ENCODE measurements around the gene TMEM269. TPM values are rescaled to one million over a fixed set of nuclear protein-coding genes. Genes with fewer than 3 reads are reported as not detected.

Gene TMEM269
- polyA plus RNA-seq, 3 donors, result 0.05 TPM; not detected in 2

DNA sequence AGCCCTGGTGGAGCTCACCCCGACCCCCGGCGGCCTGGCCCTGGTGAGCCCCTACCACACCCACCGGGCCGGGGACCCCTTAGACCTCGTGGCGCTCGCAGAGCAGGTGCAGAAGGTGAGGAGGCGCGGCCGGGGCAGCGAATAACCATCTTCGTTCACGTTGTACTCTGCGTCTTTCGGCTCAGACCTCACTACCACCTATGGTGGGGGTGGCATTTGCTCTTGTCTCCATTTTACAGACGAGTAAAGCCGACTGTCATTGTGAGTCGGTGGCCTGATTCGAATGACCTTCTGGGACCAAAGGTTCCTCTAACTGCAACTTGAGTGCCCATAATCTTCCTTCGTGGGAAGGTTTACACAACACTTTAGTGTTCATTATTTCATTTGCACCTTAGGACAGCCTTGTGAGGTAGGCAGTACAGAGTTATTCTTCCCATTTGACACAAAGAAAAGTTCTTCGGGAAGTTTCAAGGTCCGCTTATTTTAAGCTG lies 17.2 kb upstream of the TMEM269 start:
- 1 to 3% (median 2%) methylated on average over 22 to 23 of the region's 23 CpGs for WGBS, 3 donors
- peak overlapping the region; percentile 39 for H3K27ac ChIP-seq (ENCODE audit: low read depth, low read length)

DNA sequence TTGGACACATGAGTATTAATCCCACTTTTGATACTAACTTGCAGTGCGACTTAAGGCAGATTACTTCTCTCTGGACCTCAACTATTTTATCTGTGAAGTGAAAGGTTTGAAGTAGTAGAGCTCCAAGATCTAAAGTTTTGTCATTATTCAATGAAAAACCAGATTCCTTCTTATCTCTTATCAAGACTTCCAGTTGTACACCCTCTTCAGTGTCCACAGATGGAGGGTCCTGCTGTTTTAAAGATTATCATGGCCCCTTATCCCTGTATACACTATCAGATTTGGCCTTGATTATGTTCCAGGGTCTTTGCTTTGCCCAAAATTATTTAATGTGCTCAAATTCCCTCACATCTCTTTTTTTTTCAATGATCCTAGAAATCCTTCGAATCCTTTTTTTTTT lies 16.6 kb upstream of the TMEM269 start:
- no peak overlapping the region for H3K27ac ChIP-seq (ENCODE audit: low read depth, low read length)
- 80 to 90% (median 88%) methylated on average over 2 of the region's 2 CpGs for WGBS, 3 donors

DNA sequence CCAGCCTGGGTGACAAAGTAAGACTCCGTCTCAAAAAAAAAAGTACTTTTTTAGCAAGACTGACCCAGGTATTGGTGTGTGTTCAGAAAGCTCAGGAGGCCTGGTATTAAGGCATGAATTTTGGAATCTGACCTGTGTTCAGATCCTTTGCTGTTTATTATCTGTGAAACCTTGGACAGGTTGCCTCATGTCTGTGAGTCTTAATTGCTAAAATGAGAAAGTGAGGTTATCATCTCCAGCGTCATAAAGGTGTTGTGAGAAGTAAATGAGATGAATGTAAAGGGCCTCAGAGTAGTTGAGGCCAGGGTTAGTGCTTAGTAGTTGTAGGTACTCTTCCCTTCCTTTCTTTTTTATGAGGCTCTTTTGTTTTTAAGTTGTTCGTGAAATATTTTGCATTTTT lies 15.0 kb upstream of the TMEM269 start:
- 93 to 97% (median 95%) methylated on average over 3 of the region's 3 CpGs for WGBS, 3 donors
- no peak overlapping the region for H3K27ac ChIP-seq (ENCODE audit: low read depth, low read length)

DNA sequence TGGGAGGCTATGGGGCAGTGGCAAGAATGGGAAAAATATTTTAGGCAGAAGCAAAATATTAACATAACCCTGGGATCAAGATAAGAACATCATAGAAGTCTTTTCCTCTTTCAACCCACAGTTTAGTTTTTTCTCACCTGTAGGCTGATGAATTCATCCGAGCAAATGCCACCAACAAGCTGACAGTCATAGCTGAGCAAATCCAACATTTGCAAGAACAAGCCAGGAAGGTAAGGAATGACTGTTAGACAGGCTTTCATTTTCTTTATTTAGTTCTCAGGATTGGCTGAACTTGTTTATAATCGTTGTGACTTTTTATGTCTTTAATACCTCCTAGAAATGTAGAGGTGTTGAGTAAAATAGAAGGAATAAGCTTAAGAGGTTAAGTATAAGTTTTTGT lies 11.4 kb upstream of the TMEM269 start:
- H3K27ac ChIP-seq (ENCODE audit: low read depth, low read length), result no peak overlapping the region
- WGBS, 3 donors, result 47 to 70% (median 47%) methylated on average over 2 of the region's 2 CpGs

DNA sequence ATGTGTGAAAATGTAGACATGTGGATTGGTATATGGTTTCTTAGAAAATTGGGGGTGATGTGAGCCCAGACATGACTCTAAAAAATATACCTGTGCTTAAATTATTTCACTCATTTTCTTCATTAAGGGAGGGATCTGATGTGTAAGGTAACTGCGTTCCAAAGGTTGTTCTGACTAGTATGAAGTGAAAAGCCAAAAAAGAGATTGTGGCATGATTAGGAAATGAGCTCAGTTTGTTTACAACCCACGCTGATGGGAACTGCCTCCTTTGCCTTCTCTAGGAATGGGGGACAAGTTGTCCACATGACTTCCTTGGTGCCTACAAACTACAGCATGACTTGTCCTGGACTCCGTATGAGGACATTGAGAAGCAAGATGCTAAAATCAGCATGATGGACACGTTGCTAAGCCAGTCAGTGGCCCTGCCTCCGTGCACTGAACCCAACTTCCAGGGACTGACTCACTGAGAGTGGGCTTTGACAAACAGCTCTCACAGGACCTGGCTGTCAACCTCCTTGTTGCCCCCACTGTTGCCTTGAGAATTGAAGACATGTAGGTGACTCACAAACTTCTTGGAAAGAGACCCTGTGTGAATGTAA lies 9.8 kb upstream of the TMEM269 start:
- H3K27ac ChIP-seq (ENCODE audit: low read depth, low read length), result no peak overlapping the region
- 84 to 91% (median 87%) methylated on average over 5 of the region's 5 CpGs for WGBS, 3 donors

DNA sequence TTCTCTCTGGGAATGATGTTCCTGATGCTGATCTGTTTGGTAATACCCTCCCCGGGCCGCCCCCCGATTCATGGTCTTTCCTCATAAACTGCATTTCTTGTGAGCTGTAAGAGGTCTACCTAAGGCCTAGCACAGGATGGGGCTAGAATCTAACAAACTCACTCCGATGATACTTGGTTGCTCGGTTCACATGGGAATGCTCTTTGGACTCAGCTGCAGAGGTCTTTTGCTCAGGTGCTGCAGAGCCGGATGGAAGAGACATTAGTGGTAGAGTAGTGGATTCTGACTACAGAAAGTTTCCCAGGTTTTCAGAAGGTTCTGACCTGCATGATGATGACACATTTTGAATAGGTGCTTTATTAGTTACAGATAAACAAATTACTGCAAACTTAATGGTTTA lies 8.3 kb upstream of the TMEM269 start:
- 96 to 97% (median 96%) methylated on average over 6 of the region's 6 CpGs for WGBS, 3 donors
- H3K27ac ChIP-seq (ENCODE audit: low read depth, low read length), result no peak overlapping the region

DNA sequence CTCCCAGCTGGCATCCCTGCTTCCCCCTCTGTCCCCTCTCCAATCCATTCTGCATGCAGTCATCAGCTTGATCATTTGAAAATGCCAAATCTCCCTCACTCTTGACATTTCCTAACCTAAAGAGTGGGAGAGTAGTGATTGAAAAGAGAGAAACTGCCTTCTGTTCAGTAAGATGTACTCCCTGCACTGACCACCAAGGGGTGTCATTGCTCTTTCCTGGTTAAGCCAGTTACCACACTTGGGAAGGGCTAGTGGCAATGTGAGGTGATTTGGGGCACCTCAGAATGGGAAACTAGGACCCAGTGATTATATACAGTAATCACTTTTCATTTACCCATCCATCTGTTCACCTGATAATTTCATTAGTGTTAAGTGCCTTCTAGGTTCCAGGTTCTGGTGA lies 6.9 kb upstream of the TMEM269 start:
- no peak overlapping the region for H3K27ac ChIP-seq (ENCODE audit: low read depth, low read length)

DNA sequence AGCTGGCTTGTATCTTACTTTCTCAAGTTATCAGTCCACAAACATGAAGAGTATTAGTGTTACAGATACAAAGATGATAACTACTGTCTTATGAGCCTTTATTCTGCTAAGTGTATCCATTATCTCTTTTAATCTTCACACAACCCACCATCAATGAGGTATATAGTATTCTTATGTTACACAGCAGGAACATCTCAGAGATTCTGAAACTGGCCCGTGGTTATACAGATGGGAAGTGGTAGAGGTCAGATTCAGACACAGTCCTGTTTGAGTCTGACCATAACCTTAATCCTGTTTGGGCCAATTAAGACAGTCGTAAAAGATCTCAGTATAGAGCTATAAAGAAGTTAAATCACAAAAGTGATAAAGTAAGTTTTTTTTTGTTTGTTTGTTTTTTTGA lies 5.1 kb upstream of the TMEM269 start:
- H3K27ac ChIP-seq (ENCODE audit: low read depth, low read length), result no peak overlapping the region
- 71 to 89% (median 75%) methylated on average over 2 of the region's 2 CpGs for WGBS, 3 donors

DNA sequence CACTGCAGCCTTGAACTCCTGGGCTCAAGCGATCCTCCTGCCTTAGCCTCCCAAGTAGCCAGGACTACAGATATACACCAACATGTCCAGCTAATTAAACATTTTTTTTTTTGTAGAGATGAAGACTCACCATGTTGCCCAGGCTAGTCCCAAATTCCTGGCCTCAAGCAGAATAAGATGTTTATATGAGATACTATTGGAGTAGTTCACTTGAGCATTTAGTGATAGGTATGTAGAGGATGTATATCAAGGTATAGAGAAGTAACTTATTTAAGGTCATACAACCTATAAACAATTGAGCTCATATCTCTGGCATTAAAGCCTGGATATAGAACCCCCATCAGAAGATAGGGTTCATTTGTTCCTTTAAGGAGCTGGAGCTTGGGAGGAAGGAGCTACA lies 4.6 kb upstream of the TMEM269 start:
- H3K27ac ChIP-seq (ENCODE audit: low read depth, low read length), result no peak overlapping the region
- WGBS, 3 donors, result 98 to 100% (median 100%) methylated on average over 1 of the region's 1 CpG

DNA sequence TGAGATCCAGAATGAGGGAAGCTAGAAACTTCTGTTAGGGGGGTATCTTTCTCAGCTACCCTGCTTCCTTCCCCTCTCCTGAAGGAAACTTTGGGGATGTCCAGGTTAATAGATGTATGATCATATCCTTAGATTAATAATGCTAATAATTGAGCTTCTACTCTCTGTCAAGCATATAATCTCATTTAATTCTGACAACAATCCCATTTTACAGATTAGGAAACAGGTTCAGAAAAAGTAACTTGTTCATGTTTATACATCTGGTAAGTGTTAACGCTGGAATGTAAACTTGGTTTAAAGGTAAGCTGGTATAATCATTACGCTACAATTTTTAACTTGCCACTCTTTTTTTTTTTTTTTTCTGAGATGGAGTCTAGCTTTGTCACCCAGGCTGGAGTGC lies 1.7 kb upstream of the TMEM269 start:
- no peak overlapping the region for H3K27ac ChIP-seq (ENCODE audit: low read depth, low read length)
- WGBS, 3 donors, result 96 to 100% (median 98%) methylated on average over 2 of the region's 2 CpGs

DNA sequence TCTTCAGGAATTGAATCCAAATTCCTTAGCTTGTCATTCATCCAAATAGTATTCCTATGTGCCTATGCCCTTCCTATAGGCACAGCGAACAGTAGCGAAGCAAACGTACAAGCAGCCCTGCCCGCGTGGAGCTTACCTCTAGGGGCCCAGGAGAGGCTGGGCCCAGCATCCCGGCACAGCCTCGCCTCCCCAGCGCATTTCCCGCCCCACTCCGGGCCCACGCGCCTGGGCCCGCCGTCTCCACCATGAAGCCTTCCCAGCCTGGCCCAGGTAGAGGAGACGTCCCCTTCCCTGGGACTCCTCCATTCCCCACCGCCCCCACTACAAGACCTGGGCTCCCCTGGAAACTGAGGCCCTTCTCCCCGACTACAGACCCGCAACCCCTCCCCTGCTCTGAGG lies 245 bp upstream of the TMEM269 start:
- 82 to 89% (median 86%) methylated on average over 18 of the region's 18 CpGs for WGBS, 3 donors
- no peak overlapping the region for H3K27ac ChIP-seq (ENCODE audit: low read depth, low read length)

DNA sequence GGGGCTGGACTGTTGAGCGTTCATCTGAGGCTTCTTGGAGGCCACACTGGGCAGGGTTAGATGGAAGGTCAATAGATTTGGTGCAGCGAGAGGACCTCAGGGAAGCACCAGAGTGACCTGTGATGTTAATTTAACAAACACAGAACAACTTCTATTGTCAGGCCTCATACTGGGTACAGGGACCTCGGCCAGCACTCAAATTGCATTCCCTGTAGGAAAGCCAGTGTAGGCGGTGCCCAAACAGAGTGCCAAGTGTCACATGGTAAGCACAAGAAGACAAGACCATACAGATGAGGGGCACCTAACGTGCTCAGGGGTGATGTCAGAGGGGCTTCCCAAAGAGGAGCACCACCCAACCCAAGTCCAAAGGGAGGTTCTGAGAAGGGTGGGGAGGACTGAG lies 1.3 kb downstream of the TMEM269 start:
- WGBS, 3 donors, result 87 to 92% (median 92%) methylated on average over 5 of the region's 5 CpGs
- H3K27ac ChIP-seq (ENCODE audit: low read depth, low read length), result no peak overlapping the region

DNA sequence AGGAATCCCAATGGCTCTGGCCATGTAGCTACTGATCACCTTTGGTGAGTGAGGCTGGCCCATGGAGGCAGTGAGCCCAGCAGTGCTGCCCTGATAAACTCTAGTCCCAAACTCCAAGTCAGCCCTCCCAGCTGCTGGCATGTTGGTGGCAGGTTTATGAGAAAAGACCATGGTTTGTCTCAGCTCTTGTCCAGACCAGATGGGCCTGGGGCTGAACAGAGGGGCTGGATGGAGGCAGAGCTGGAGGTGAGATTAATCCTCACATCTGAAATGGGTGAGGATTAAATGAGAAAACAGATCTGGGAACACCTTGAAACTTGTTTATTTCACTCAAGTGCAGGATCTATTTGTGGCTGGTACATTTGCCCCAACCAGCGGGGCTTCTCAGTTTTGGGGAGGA lies 3.2 kb downstream of the TMEM269 start:
- 91 to 100% (median 98%) methylated on average over 1 of the region's 1 CpG for WGBS, 3 donors
- H3K27ac ChIP-seq (ENCODE audit: low read depth, low read length), result no peak overlapping the region

DNA sequence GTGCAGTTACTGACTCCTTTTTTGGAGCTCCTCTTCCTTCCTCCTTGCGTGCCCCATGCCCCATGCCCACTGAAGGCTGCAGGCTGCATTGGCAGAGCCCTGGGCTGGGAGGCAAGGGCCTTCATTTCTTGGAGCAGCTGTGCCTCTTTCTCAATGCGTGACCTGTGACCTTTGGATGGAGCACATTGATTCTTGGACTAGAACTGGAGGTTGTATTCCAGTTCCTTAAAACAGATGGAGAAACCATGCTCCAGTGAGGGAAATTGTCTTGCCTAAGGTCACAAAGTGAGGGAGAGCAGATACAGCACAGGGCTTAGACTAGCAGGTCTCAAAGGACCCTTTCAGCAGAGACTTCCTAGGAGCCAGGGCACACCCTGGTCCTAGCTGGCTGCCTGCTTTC lies 9.0 kb downstream of the TMEM269 start:
- no peak overlapping the region for H3K27ac ChIP-seq (ENCODE audit: low read depth, low read length)
- 70 to 97% (median 82%) methylated on average over 2 of the region's 2 CpGs for WGBS, 3 donors

DNA sequence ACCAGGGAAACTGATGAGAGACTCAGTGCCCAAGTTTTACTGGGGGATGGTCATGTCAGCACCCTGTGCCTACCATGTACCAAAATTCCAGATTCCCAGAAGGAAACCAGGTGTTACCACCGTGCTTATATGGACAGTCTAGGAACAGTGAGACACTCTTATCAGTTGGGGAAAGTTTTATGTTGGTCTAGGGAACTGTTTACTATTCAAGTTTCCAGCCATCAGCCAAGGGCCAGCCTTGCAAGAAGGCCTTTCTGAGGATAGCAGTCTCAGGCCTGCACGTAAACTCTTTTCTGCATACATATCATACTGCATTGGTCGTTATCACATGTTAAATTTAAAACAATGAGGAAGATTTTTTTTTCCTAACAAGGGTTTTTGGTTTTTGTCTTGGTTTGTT lies 12.6 kb downstream of the TMEM269 start:
- H3K27ac ChIP-seq (ENCODE audit: low read depth, low read length), result no peak overlapping the region
- WGBS, 3 donors, result 63 to 88% (median 86%) methylated on average over 3 of the region's 3 CpGs

DNA sequence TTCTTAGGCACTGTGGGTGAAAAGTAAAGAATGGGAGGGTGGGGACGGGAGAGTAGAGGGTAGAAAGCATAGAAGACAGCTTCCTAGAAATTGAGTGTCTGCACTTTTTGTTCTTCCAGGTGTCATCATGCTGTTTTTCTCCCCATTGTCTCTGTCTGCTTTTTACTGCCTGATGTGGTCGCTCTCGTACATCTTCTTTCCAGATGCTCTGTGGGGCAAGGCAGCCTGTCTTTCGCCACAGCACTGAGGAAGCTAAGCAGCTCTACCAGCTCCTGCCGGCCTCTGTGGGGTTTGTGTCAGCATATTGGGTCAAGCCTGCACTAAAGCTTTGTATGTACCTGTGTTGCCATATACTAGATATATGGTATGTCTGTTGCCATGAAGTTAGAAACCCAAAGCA lies 13.2 kb downstream of the TMEM269 start:
- WGBS, 3 donors, result 82 to 92% (median 83%) methylated on average over 5 of the region's 5 CpGs
- H3K27ac ChIP-seq (ENCODE audit: low read depth, low read length), result no peak overlapping the region

DNA sequence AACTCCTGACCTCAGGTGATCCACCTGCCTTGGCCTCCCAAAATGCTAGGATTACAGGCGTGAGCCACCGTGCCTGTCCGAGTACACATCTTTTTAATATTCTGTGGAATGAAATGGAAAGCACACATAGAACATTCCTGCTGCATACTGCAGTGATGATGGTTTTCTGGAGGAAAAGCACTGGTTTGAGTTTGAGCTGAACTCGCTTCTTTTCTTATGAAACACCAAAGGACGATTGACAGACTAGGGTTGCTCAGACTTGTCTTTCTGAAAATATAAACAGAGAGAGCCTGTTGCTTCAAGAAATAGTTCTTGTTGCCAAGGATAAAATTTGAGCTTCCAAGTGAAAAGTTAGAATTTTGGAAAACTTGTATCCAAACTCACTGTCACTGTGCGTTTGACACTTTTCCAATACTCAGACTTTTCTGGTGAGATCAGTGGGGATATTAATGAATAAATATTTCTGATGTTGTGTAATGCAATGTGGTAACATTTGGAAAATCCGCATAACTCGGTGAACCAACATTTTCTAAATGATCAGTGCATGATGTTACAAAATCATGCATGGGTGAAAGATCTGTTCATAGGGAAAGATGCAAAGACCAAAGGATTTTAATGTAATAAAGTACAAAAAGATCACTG lies 17.2 kb downstream of the TMEM269 start:
- WGBS, 3 donors, result 70 to 87% (median 78%) methylated on average over 8 of the region's 8 CpGs

DNA sequence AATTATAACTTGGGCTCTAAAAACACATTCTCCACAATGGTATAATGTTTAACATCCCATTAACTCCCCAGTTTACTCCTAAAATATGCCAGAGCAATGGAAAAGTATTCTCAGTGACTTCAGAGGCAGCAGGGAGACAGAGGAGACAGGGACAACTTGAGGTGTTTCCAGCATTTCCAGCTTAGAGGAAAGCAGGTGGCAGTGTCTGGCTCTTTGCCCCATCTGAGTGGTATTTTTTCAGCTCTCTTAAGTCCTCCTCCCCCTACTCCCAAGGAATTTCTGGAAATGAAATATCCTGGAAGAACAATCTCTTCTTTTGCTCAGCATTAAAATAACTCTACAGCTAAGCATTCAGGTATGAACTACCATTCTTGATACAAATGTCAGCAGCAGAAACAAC lies 21.4 kb downstream of the TMEM269 start:
- H3K27ac ChIP-seq (ENCODE audit: low read depth, low read length), result no peak overlapping the region

More for the DNA sequence above, 17.2 kb downstream of the TMEM269 start:
- no peak overlapping the region for H3K27ac ChIP-seq (ENCODE audit: low read depth, low read length)

DNA sequence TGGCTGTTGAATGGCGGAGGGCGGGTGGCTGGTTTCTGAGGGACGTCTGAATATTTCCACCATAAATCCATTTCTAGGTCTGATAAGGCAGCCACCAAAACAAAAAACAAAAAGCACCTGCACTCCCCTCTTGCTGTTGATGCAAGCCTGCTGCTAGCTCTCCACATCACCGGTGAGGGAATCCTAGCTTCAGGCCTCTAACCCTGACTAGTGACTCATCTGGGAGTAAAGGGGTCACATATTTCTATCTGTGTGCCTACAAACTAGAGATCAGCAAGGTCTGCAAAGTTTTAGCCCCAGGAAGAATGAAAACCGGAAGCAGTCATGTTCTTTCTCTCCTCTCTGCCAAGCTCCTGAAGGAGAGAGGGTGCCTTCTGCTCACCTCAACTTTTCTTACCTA lies 21.8 kb downstream of the TMEM269 start:
- no peak overlapping the region for H3K27ac ChIP-seq (ENCODE audit: low read depth, low read length)
- 88 to 92% (median 89%) methylated on average over 5 of the region's 5 CpGs for WGBS, 3 donors

DNA sequence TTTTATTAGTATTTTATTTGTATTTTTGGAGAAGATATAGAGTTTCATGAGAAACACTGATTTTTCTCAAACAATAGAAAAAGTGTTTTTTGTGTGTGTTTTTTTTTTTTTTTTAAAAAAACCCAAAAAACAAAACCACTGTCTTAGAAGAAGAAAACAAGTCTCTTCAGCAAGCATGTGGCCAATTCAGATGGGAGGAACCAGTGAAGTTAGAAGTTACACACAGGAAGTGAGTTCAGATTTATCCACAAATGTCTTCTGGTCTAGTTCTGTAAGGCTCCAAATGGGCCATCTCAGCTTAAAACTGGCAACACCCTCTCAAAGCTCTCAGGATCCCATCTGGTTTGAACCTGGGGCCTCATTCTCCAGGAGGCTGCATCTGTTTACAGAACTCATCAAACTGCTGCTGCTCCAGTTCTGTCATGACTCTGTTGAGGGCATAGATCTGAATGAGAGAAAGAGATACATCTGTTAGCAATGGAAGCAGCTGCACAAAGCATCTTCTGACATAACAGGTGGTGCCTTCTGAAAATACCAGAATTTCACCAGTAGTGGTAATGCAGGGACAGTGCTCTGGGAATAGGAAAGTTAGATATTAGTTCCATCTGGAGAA lies 22.4 kb downstream of the TMEM269 start:
- no peak overlapping the region for H3K27ac ChIP-seq (ENCODE audit: low read depth, low read length)

Data from adipose tissue (tissue), 3 donors.